ENCODE data around the gene TRNP1. TPM values are rescaled to one million over a fixed set of nuclear protein-coding genes. Genes with fewer than 3 reads are reported as not detected.

The TRNP1 gene
- total and polyA plus RNA-seq, 4 donors, result 15.0 to 30.8 (median 15.7) TPM

- H3K27ac ChIP-seq (ENCODE audit: low read depth in 1 of 2, low read length in 2 of 2), result peak overlapping the region in 1 of 2 donors; percentile 59
- DNase-seq (peak in 1 of 2 donors; percentile 86), ATAC-seq (ENCODE audit: low FRiP score) (no peak)
- 48 to 61% methylated on average over 13 of the region's 13 CpGs for WGBS, 2 donors
- H3K4me1 ChIP-seq (ENCODE audit: control insufficient read depth in 1 of 2, insufficient read depth in 2 of 2, low read length in 2 of 2), result no peaks in the 10 kb centered on the region
- intact Hi-C loops (cut with DNase I), result loop anchor here in 1 of 2 donors (1.0 kb wide), 1 partner anchor 9 kb away; no protein-coding TSS in a partner anchor
- H3K27me3 ChIP-seq (ENCODE audit: control insufficient read depth in 1 of 2, insufficient read depth in 2 of 2, low read length in 1 of 2), result no peaks in the 10 kb centered on the region
- H3K4me3 ChIP-seq (ENCODE audit: low read length in 2 of 2), result no peak overlapping the region
- no peaks in the 10 kb centered on the region for H3K9me3 ChIP-seq (ENCODE audit: control insufficient read depth, low read length)
- H3K36me3 ChIP-seq (ENCODE audit: control insufficient read depth in 1 of 2, insufficient read depth in 2 of 2, low read length in 1 of 2), result peaks cover 0 to 9% of the 10 kb centered on the region in 2 donors
Observed at GRCh38 chr1:27001570-27002360, 8.3 kb downstream of the TRNP1 start.

DNA sequence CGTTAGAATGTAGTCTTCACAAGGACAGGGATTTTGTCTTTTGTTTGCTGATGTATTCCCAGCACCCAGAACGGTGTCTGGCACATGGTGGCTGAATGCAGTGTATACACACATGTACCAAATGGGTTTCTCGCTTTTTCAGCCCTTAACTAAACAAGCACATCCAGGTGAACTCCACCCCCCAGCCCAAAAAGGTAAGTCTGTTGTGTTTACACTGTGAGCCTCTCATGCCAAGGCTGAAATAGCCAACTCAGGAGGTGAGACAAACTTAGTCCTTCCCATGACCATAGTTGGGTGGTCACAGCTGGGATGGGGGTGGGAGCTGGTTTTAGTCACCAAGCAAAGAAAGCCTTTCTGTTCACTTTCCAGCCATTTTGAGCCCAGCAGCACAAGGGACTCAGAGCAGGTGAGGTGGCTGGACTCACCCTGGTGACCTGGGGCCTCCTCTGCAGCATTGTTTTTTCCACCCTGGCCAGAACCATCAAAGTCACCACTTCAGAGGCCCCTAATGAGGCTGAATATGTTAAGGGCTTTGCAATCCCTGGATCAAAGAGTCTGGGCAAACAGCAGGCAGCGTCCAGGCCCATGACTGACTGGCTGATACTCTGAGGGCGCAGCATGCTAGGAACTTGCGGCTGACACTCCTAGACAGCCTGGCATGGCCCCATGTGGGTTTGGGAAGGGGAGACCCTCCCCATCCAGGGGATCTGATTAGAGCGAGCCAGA, 10.4 kb downstream of the TRNP1 start:
- DNase-seq, result no peak
- Histone ChIP-seq H3K27me3 (ENCODE audit: control insufficient read depth in 1 of 2, insufficient read depth in 2 of 2, low read length in 1 of 2) (no peaks in the 10 kb centered on the region), H3K4me1 (ENCODE audit: control insufficient read depth in 1 of 2, insufficient read depth in 2 of 2, low read length in 2 of 2) (no peaks in the 10 kb centered on the region), H3K9me3 (ENCODE audit: control insufficient read depth, low read length) (no peaks in the 10 kb centered on the region), H3K36me3 (ENCODE audit: control insufficient read depth in 1 of 2, insufficient read depth in 2 of 2, low read length in 1 of 2) (peaks cover 0 to 9% of the 10 kb centered on the region in 2 donors), H3K4me3 (ENCODE audit: low read length in 2 of 2) (no peak overlapping the region), H3K27ac (ENCODE audit: low read depth in 1 of 2, low read length in 2 of 2) (no peak overlapping the region)
- ATAC-seq (ENCODE audit: low FRiP score), result no peak
- 85% methylated on average over 7 of the region's 7 CpGs for WGBS, 2 donors
- intact Hi-C loops (cut with DNase I), result no loop called here

GRCh38 chr1:27004471-27005165, 11.1 kb downstream of the TRNP1 start:
- Histone ChIP-seq H3K9me3 (ENCODE audit: control insufficient read depth, low read length) (no peaks in the 10 kb centered on the region), H3K4me3 (ENCODE audit: low read length in 2 of 2) (no peak overlapping the region), H3K27me3 (ENCODE audit: control insufficient read depth in 1 of 2, insufficient read depth in 2 of 2, low read length in 1 of 2) (no peaks in the 10 kb centered on the region), H3K27ac (ENCODE audit: low read depth in 1 of 2, low read length in 2 of 2) (peak overlapping the region in 1 of 2 donors; percentile 4), H3K36me3 (ENCODE audit: control insufficient read depth in 1 of 2, insufficient read depth in 2 of 2, low read length in 1 of 2) (peaks cover 0 to 9% of the 10 kb centered on the region in 2 donors), H3K4me1 (ENCODE audit: control insufficient read depth in 1 of 2, insufficient read depth in 2 of 2, low read length in 2 of 2) (no peaks in the 10 kb centered on the region)
- ATAC-seq (ENCODE audit: low FRiP score) (no peak), DNase-seq (no peak)
- 25 to 26% methylated on average over 10 of the region's 10 CpGs for WGBS, 2 donors
- intact Hi-C loops (cut with DNase I), result no loop called here

DNA sequence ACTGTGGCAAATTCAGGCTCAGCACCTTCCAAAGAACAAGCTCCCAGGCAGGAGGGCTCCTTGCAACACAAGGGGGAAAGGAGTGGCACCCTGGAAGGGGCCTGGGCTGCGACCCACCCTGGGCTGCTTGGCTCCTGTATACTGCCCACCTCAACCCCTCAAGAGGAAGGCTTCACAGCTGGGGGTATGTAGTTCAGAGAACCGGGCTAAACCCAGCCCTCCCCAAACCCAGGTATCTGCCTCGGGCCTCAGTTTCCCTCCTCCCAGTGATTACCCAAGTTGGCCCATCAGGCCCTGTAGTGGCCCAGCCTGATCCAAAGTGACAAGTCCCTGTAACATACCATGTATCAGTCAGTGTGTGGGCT, 11.7 kb downstream of the TRNP1 start:
- Histone ChIP-seq H3K4me1 (ENCODE audit: control insufficient read depth in 1 of 2, insufficient read depth in 2 of 2, low read length in 2 of 2) (no peaks in the 10 kb centered on the region), H3K9me3 (ENCODE audit: control insufficient read depth, low read length) (no peaks in the 10 kb centered on the region), H3K36me3 (ENCODE audit: control insufficient read depth in 1 of 2, insufficient read depth in 2 of 2, low read length in 1 of 2) (peaks cover 0 to 9% of the 10 kb centered on the region in 2 donors), H3K4me3 (ENCODE audit: low read length in 2 of 2) (no peak overlapping the region), H3K27ac (ENCODE audit: low read depth in 1 of 2, low read length in 2 of 2) (no peak overlapping the region), H3K27me3 (ENCODE audit: control insufficient read depth in 1 of 2, insufficient read depth in 2 of 2, low read length in 1 of 2) (no peaks in the 10 kb centered on the region)
- 87 to 95% methylated on average over 3 of the region's 3 CpGs for WGBS, 2 donors
- DNase-seq (no peak), ATAC-seq (ENCODE audit: low FRiP score) (no peak)
- intact Hi-C loops (cut with DNase I), result no loop called here

- DNase-seq (no peak), ATAC-seq (ENCODE audit: low FRiP score) (no peak)
- 90 to 91% methylated on average over 48 of the region's 48 CpGs for WGBS, 2 donors
- Histone ChIP-seq H3K27me3 (ENCODE audit: control insufficient read depth in 1 of 2, insufficient read depth in 2 of 2, low read length in 1 of 2) (no peaks in the 10 kb centered on the region), H3K4me1 (ENCODE audit: control insufficient read depth in 1 of 2, insufficient read depth in 2 of 2, low read length in 2 of 2) (no peaks in the 10 kb centered on the region), H3K9me3 (ENCODE audit: control insufficient read depth, low read length) (no peaks in the 10 kb centered on the region), H3K4me3 (ENCODE audit: low read length in 2 of 2) (no peak overlapping the region), H3K27ac (ENCODE audit: low read depth in 1 of 2, low read length in 2 of 2) (no peak overlapping the region), H3K36me3 (ENCODE audit: control insufficient read depth in 1 of 2, insufficient read depth in 2 of 2, low read length in 1 of 2) (peaks cover 0 to 9% of the 10 kb centered on the region in 2 donors)
- intact Hi-C loops (cut with DNase I), result no loop called here
Observed at GRCh38 chr1:27005648-27006496, 12.4 kb downstream of the TRNP1 start.

DNA sequence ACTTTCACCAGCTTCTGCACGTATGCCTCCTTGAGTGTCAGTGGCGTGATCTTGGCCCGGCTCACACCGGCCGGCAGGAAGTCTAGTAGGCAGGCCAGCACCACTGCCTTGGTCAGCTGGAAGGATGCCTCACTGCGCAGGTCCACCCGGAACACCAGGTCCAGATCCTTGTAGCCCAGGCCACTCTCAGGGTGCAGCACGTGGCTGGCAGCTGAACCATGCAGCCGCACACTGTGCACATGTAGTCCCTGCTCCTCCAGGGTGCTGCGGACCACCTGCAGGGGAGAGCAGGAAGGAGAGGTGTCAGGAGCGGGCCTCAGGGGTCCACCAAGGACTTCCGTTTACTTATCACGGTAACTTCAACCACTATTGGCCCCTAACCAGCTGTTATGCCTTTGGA, 13.2 kb downstream of the TRNP1 start:
- no peaks in the 10 kb centered on the region for H3K9me3 ChIP-seq (ENCODE audit: control insufficient read depth, low read length)
- ATAC-seq (ENCODE audit: low FRiP score) (no peak), DNase-seq (no peak)
- H3K4me1 ChIP-seq (ENCODE audit: control insufficient read depth in 1 of 2, insufficient read depth in 2 of 2, low read length in 2 of 2), result no peaks in the 10 kb centered on the region
- intact Hi-C loops (cut with DNase I), result no loop called here
- 64 to 65% methylated on average over 13 of the region's 13 CpGs for WGBS, 2 donors
- H3K27ac ChIP-seq (ENCODE audit: low read depth in 1 of 2, low read length in 2 of 2), result no peak overlapping the region
- no peaks in the 10 kb centered on the region for H3K27me3 ChIP-seq (ENCODE audit: control insufficient read depth in 1 of 2, insufficient read depth in 2 of 2, low read length in 1 of 2)
- H3K4me3 ChIP-seq (ENCODE audit: low read length in 2 of 2), result no peak overlapping the region
- peaks cover 0 to 9% of the 10 kb centered on the region in 2 donors for H3K36me3 ChIP-seq (ENCODE audit: control insufficient read depth in 1 of 2, insufficient read depth in 2 of 2, low read length in 1 of 2)

GRCh38 chr1:27007909-27008582, 14.6 kb downstream of the TRNP1 start:
- no peak overlapping the region for H3K4me3 ChIP-seq (ENCODE audit: low read length in 2 of 2)

More at GRCh38 chr1:27007909-27008582, 14.6 kb downstream of the TRNP1 start:
- ATAC-seq (ENCODE audit: low FRiP score), result no peak
- H3K27me3 ChIP-seq (ENCODE audit: control insufficient read depth in 1 of 2, insufficient read depth in 2 of 2, low read length in 1 of 2), result no peaks in the 10 kb centered on the region
- peaks cover 0 to 9% of the 10 kb centered on the region in 2 donors for H3K36me3 ChIP-seq (ENCODE audit: control insufficient read depth in 1 of 2, insufficient read depth in 2 of 2, low read length in 1 of 2)
- no peaks in the 10 kb centered on the region for H3K9me3 ChIP-seq (ENCODE audit: control insufficient read depth, low read length)
- no peaks in the 10 kb centered on the region for H3K4me1 ChIP-seq (ENCODE audit: control insufficient read depth in 1 of 2, insufficient read depth in 2 of 2, low read length in 2 of 2)
- H3K27ac ChIP-seq (ENCODE audit: low read depth in 1 of 2, low read length in 2 of 2), result peak overlapping the region in 1 of 2 donors; percentile 10
- no peak for DNase-seq
- intact Hi-C loops (cut with DNase I), result no loop called here
- 67 to 73% methylated on average over 9 of the region's 9 CpGs for WGBS, 2 donors

Data from aorta (tissue), 5 donors.